Heart left ventricle (tissue), 13 donors: ENCODE results near the gene PPME1.

Source experiments
- POLR2A ChIP-seq, 2 donors: fragments of 450-650 bp; IDR thresholded peaks; one replicate each; pipeline ENCODE4 v1.6.1; 2017; ENCODE audit warnings: antibody characterized with exemption in 2 of 2, mild to moderate bottlenecking in 2 of 2, moderate library complexity in 2 of 2
- TF ChIP-seq, protein P1 (sequence below), 12 donors: fragments of 200-600 bp; sonication (generic) in 4 of 12; IDR thresholded peaks; one replicate each; pipeline versions ENCODE4 v1.5.0 to v1.8.0; 2018 to 2022; ENCODE audit warnings: antibody characterized with exemption in 12 of 12, mild to moderate bottlenecking in 5 of 12
- donor health status: ischemic (EF 13 %, LVEDD 7.1; RV severe dilation, severe dysfunction).
- donor health status: DM: no; HTN: yes; CAD: no.
- donor health status: DM: no; HTN: no; CAD: no.
- donor health status: ischemic (EF 25% LVEDD 6.9; RV normal size, moderate dysfunction).
- donor health status: ischemic (EF 25% LVEDD 5.7; RV mildly dilated, moderate dysfunction).
- donor health status: ischemic (EF 35%, LVEDD 5.7; RV mildly dilated, moderate dysfunction).
- donor health status: nonischemic (EF 11% LVEDD 7.7; RV severe dilation, severe dysfunction).
- donor health status: DM: yes; HTN: yes; CAD: no.
- donor health status: PGD.
- donor health status: ischemic (EF 29% LVEDD 5.4; RV normal size, mild dysfunction).
- donor health status: nonischemic (EF 23%, LVEDD 6.1; RV moderate dilation, normal function).

DNA sequence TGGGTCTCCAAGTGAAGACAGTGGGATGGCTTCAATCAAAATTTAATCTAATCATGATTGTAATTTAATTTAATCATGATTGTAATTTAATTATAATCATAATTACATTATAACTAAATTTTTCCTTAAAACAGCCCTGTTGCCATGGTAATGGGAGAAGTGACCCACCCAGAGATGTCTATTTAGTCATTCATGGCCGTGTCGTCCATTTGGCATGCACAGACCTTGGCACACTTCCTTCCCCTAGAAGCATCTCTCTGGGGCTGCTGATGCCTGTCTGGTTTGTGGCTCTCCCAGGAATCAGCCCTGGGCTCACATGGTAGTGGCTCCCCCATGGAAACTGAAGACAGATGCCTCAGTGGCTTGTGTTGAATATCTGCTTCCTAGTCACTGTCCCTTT lies 113.4 kb downstream of the PPME1 start:
- TF ChIP-seq, protein P1, sequence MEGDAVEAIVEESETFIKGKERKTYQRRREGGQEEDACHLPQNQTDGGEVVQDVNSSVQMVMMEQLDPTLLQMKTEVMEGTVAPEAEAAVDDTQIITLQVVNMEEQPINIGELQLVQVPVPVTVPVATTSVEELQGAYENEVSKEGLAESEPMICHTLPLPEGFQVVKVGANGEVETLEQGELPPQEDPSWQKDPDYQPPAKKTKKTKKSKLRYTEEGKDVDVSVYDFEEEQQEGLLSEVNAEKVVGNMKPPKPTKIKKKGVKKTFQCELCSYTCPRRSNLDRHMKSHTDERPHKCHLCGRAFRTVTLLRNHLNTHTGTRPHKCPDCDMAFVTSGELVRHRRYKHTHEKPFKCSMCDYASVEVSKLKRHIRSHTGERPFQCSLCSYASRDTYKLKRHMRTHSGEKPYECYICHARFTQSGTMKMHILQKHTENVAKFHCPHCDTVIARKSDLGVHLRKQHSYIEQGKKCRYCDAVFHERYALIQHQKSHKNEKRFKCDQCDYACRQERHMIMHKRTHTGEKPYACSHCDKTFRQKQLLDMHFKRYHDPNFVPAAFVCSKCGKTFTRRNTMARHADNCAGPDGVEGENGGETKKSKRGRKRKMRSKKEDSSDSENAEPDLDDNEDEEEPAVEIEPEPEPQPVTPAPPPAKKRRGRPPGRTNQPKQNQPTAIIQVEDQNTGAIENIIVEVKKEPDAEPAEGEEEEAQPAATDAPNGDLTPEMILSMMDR (IDR thresholded peaks at IDR 0.05): no peak
- no peak for TF ChIP-seq POLR2A (IDR thresholded peaks at IDR 0.05)
